GM23248 (cell line): ENCODE data around the gene PPFIBP2.

Experiments used
- EZH2 ChIP-seq: fragments of 200-600 bp; sonication (generic); IDR thresholded peaks from 2 replicates; pipeline ENCODE4 v1.6.1; 2018; ENCODE audit warnings: antibody characterized with exemption, mild to moderate bottlenecking; ENCODE audit not compliant: insufficient read depth, poor library complexity, severe bottlenecking
- EZH2phosphoT487 ChIP-seq: fragments of 200-600 bp; sonication (generic); IDR thresholded peaks from 2 replicates; pipeline ENCODE4 v1.6.1; 2018; ENCODE audit warnings: antibody characterized with exemption, moderate library complexity, mild to moderate bottlenecking, low read depth; ENCODE audit not compliant: insufficient read depth

DNA sequence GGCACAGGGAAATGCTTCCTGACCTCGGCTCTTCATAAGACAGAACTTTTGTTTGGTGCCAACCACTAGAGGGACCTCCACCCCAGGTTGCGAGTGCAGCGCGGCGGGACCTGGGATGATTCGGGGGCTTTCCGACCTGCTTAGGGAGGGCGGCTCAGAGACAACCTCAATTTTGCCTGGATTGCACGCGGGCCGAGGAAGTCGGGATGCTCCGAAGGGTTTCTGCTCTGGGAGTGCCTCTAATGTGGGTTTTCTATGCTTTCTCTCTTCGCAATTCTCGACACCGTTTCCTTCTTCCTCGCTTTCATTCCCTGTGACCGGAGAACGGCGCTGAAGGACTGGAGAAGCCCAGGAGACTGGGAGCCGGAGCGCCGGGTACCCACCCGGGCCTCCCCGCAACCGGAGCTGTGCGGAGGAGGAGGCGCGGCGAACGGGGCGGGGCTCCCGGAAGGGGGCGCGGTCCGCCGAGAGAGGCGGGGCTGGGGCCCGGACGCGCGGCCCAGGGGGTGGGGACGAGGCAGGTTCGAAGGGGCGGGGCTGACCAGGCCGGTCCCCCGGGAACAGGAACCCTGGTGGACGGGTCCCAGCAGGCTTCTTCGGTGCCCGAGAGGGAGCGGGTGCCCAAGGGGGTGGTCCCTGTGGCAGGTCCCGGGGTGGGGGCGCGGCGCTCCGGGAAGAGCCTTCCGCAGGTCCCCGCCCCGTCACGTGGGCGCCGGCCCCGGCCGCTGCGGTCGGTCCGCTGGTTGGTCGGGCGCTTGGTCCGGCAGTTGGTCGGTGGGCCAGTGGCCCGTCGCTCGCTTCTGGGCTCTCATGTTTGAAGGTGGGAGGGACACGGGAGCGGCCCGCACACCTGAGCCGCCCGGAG is at the start of gene PPFIBP2:
- TF ChIP-seq EZH2phosphoT487 = no peak
- no peak for TF ChIP-seq EZH2
